ENCODE data around the gene SLC38A2.
A peak's percentile ranks its signal among the peaks of the same experiment; 100 is the strongest.

The SLC38A2 gene

GRCh38 chr12:46366771-46367170, 5.8 kb downstream of the SLC38A2 start:
- H3K79me2 ChIP-seq (ENCODE audit: low read length) = peaks cover 78% of the 10 kb centered on the region
- peaks cover 60% of the 10 kb centered on the region for H3K4me1 ChIP-seq (ENCODE audit: low read length)
- no peak overlapping the region for H3K9ac ChIP-seq (ENCODE audit: low read length)
- H4K20me1 ChIP-seq (ENCODE audit: insufficient read depth, low read length) = peaks cover 3% of the 10 kb centered on the region; the same call in 1 of the 2 replicates
- H3K4me2 ChIP-seq (ENCODE audit: low read depth, low read length) = 0 out of 2 replicates have a peak overlapping the region, but pooled peaks have one; percentile 5
- H3K27me3 ChIP-seq (replicated peaks; ENCODE audit: insufficient read depth, low read length) = no peaks in the 10 kb centered on the region
- no peaks in the 10 kb centered on the region for H3K9me3 ChIP-seq (replicated peaks; ENCODE audit: insufficient read depth, low read length)
- no peak overlapping the region for H3K4me3 ChIP-seq (ENCODE audit: low read length)
- peaks cover 70% of the 10 kb centered on the region for H3F3A ChIP-seq (ENCODE audit: insufficient read depth, low read length)
- no peak overlapping the region for H2AFZ ChIP-seq (ENCODE audit: low read length)
- no peak for DNase-seq
- peaks cover 61% of the 10 kb centered on the region for H3K36me3 ChIP-seq (replicated peaks; ENCODE audit: insufficient read depth, low read length)
- no peak for TF ChIP-seq CTCF (IDR thresholded peaks at IDR 0.05; ENCODE audit: low read length)
- no peak for TF ChIP-seq EZH2 (optimal IDR thresholded peaks at IDR 0.05; ENCODE audit: low read depth, low read length)
- no peak for TF ChIP-seq EZH2phosphoT487 (IDR thresholded peaks at IDR 0.05; ENCODE audit: low read length)
- H3K9me2 ChIP-seq (replicated peaks; ENCODE audit: insufficient read depth, low read length) = no peaks in the 10 kb centered on the region
- H3K27ac ChIP-seq (ENCODE audit: low read length) = no peak overlapping the region

- H3K9me3 ChIP-seq (replicated peaks; ENCODE audit: insufficient read depth, low read length) = no peaks in the 10 kb centered on the region
- H3K4me1 ChIP-seq (ENCODE audit: low read length) = peaks cover 68% of the 10 kb centered on the region
- H3K9ac ChIP-seq (ENCODE audit: low read length) = no peak overlapping the region; the same call in 1 of the 2 replicates
- TF ChIP-seq EZH2phosphoT487 (IDR thresholded peaks at IDR 0.05; ENCODE audit: low read length) (no peak), EZH2 (optimal IDR thresholded peaks at IDR 0.05; ENCODE audit: low read depth, low read length) (no peak), CTCF (IDR thresholded peaks at IDR 0.05; ENCODE audit: low read length) (no peak)
- H3F3A ChIP-seq (ENCODE audit: insufficient read depth, low read length) = peaks cover 72% of the 10 kb centered on the region
- no peak overlapping the region for H2AFZ ChIP-seq (ENCODE audit: low read length)
- peaks cover 65% of the 10 kb centered on the region for H3K36me3 ChIP-seq (replicated peaks; ENCODE audit: insufficient read depth, low read length)
- H3K27me3 ChIP-seq (replicated peaks; ENCODE audit: insufficient read depth, low read length) = no peaks in the 10 kb centered on the region
- peaks cover 70% of the 10 kb centered on the region for H3K79me2 ChIP-seq (ENCODE audit: low read length)
- H3K4me3 ChIP-seq (ENCODE audit: low read length) = no peak overlapping the region
- no peak overlapping the region for H3K4me2 ChIP-seq (ENCODE audit: low read depth, low read length)
- no peak for DNase-seq
- H4K20me1 ChIP-seq (ENCODE audit: insufficient read depth, low read length) = peaks cover 7% of the 10 kb centered on the region
- no peaks in the 10 kb centered on the region for H3K9me2 ChIP-seq (replicated peaks; ENCODE audit: insufficient read depth, low read length)
- H3K27ac ChIP-seq (ENCODE audit: low read length) = no peak overlapping the region
Observed at GRCh38 chr12:46365951-46366379, 6.6 kb downstream of the SLC38A2 start.

- Histone ChIP-seq H3K4me3 (ENCODE audit: low read length) (no peak overlapping the region), H4K20me1 (ENCODE audit: insufficient read depth, low read length) (peaks cover 7% of the 10 kb centered on the region), H2AFZ (ENCODE audit: low read length) (no peak overlapping the region), H3K27ac (ENCODE audit: low read length) (no peak overlapping the region), H3F3A (ENCODE audit: insufficient read depth, low read length) (peaks cover 77% of the 10 kb centered on the region), H3K9me3 (replicated peaks; ENCODE audit: insufficient read depth, low read length) (no peaks in the 10 kb centered on the region), H3K9me2 (replicated peaks; ENCODE audit: insufficient read depth, low read length) (no peaks in the 10 kb centered on the region), H3K27me3 (replicated peaks; ENCODE audit: insufficient read depth, low read length) (no peaks in the 10 kb centered on the region), H3K36me3 (replicated peaks; ENCODE audit: insufficient read depth, low read length) (peaks cover 65% of the 10 kb centered on the region), H3K79me2 (ENCODE audit: low read length) (peaks cover 61% of the 10 kb centered on the region), H3K4me1 (ENCODE audit: low read length) (peaks cover 71% of the 10 kb centered on the region), H3K9ac (ENCODE audit: low read length) (no peak overlapping the region), H3K4me2 (ENCODE audit: low read depth, low read length) (no peak overlapping the region)
- no peak for DNase-seq
- TF ChIP-seq CTCF (IDR thresholded peaks at IDR 0.05; ENCODE audit: low read length) = no peak
- TF ChIP-seq EZH2 (optimal IDR thresholded peaks at IDR 0.05; ENCODE audit: low read depth, low read length) = no peak
- TF ChIP-seq EZH2phosphoT487 (IDR thresholded peaks at IDR 0.05; ENCODE audit: low read length) = no peak
Observed at GRCh38 chr12:46364777-46365580, 7.6 kb downstream of the SLC38A2 start.
